GM18499 (cell line): ENCODE results near the gene PRDX6.
"Not testable (repeated sequence)": the region's sequence is repeated elsewhere in the genome, so short reads cannot be mapped to it uniquely, and the experiment has no call there.

Experiments used
- ATAC-seq: cut with Tn5 transposase; IDR thresholded peaks from one replicate; pipeline ENCODE4 v1.9.1; 2021; ENCODE audit warnings: moderate number of reproducible peaks; ENCODE audit not compliant: insufficient read depth, unreplicated experiment

The PRDX6 gene

DNA sequence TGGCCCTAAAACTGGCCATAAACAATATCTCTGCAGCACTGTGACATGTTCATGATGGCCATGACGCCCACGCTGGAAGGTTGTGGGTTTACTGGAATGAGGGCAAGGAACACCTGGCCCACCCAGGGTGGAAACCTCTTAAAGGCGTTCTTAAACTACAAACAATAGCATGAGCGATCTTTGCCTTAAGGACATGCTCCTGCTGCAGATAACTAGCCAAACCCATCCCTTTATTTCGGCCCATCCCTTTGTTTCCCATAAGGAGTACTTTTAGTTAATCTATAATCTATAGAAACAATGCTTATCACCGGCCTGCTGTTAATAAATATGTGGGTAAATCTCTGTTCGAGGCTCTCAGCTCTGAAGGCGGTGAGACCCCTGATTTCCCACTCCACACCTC, 16.0 kb downstream of the PRDX6 start:
- ATAC-seq: not testable (repeated sequence)

GRCh38 chr1:173495609-173496267, 18.6 kb downstream of the PRDX6 start:
- ATAC-seq: no peak

GRCh38 chr1:173496757-173497320, 19.7 kb downstream of the PRDX6 start:
- ATAC-seq: no peak

DNA sequence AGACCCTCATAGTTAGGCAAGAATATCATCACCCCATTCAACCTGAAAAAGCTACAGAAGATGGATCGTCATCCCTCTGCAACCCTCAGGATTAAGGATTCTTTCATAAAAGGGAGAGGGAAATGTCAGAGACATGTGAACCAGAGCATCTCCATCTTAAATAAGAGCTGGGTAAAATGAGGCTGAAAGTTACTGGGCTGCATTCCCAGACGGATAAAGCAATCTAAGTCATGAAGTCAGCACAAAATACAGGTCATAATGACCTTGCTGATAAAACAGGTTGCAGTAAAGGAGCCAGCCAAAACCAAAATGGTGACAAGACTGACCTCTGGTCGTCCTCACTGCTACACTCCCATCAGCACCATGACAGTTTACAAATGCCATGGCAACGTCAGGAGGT, 22.6 kb downstream of the PRDX6 start:
- no peak for ATAC-seq

- ATAC-seq: no peak
These were observed 25.0 kb downstream of the PRDX6 start for GRCh38 chr1:173502104-173502503.

- ATAC-seq: no peak
These were observed 26.3 kb downstream of the PRDX6 start for GRCh38 chr1:173503391-173503790.

- ATAC-seq: no peak
These were observed 27.1 kb downstream of the PRDX6 start for GRCh38 chr1:173504268-173504667.

DNA sequence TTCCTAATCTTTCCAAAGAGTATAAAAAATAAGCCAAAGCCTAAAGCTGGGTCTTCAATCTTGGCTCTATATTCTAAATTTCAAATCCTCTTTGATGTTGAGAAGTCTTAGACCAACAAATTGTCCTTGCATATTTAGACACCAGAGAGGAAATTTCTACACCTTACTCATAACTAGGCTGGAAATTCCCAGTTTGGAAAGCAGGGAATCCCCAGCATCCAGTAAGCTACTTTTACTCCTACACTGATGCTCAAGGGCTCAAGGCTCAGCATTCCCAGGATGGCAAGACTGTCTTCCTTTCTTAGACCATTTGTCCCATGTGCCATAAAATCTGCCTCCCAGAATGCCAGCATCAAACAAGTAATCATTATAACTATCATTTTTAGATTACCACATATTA, 28.3 kb downstream of the PRDX6 start:
- ATAC-seq: no peak

- ATAC-seq: no peak
These were observed 29.3 kb downstream of the PRDX6 start for GRCh38 chr1:173506437-173506836.

GRCh38 chr1:173507205-173507846, 30.2 kb downstream of the PRDX6 start:
- ATAC-seq: no peak

GRCh38 chr1:173507847-173508209, 30.7 kb downstream of the PRDX6 start:
- no peak for ATAC-seq

GRCh38 chr1:173508541-173508940, 31.4 kb downstream of the PRDX6 start:
- ATAC-seq: no peak

GRCh38 chr1:173509797-173510196, 32.7 kb downstream of the PRDX6 start:
- no peak for ATAC-seq

- not testable (repeated sequence) for ATAC-seq
These were observed 37.4 kb downstream of the PRDX6 start for GRCh38 chr1:173514503-173514902.

GRCh38 chr1:173520799-173521198, 43.7 kb downstream of the PRDX6 start:
- ATAC-seq: no peak

- ATAC-seq: no peak
These were observed 46.2 kb downstream of the PRDX6 start for GRCh38 chr1:173523329-173523728.

GRCh38 chr1:173525926-173526325, 48.8 kb downstream of the PRDX6 start:
- ATAC-seq: no peak

GRCh38 chr1:173527151-173527826, 50.2 kb downstream of the PRDX6 start:
- ATAC-seq: no peak

- no peak for ATAC-seq
These were observed 52.0 kb downstream of the PRDX6 start for GRCh38 chr1:173529106-173529505.

DNA sequence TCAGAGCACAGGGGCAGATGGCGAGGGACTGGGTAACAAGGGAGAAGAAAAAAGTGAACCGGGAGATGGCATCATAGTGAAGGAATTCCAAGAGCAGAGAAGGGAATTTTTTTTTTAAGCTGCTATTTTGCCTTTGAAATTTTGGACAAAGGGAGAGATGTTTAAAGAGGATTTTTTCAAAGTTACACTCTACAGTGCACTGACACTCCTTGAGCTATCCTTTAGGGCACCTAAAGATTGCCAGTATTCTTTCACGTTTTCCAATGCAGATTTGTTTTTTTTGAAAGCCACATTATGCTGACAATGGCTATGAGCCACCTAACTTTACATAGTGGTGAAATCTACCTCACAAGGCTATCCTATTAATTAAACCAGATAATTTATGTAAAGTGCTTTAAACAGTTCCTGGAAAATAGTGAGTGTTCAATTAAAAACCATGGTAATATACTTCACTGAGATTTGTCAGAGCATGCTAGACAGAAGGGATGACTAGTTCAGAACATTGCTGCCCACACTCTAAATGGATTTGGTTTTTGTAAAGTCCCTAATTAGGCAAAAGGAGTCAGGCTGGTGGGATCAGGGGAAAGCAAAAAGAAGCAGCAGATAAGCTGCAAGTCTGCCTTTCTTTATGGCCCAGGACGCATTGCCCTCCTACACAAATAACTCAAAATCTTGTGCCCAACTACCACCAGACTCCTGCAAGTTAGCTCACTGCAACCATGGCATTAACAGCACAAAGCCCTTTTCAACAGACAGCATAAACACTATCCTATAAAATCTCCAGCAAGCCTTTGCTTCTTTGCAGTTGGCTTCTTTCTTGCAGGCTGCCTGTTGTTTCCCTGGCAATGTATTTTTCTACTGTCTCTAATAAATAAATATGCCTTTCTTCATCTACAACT, 53.9 kb downstream of the PRDX6 start:
- no peak for ATAC-seq
